ENCODE measurements around the gene LMO2.
"Not testable (repeated sequence)": the region's sequence is repeated elsewhere in the genome, so short reads cannot be mapped to it uniquely, and the experiment has no call there.

The LMO2 gene

DNA sequence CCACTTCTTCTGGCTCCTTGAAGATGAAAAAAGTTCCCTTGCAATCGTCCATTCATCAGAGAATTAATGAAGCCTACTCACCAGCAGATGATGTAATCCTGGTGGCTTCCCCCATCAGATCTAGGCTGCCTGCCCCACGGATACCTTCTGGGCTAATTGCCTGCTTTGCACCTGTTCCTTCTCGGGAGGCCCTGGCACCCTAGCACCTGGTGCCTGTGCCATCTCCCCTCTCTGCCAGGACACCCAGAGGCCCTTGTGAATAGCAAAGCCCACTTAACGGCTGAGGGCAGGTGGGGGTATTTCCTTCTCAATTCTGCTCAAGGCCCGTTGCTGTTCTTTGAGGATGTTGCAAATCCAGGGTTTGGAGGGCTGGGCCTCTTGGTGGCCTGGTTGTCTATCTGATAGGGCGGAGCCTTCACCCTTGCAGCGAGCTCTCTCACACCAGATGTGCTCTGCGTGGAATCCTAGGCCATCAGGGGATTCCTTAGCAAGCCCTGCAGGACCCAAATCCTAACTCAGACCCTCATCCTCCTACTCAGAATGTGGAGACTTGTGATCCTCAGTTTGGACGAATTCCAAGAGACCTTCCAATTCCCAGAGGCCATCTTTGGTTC lies at the start of gene LMO2:
LMO2 (minus strand) TSS at position 363 of the 614 bp plus-strand sequence. CDS start 22,360 bp downstream, outside the sequence.
- no peak for DNase-seq (ENCODE audit: low read depth, low spot score)

DNA sequence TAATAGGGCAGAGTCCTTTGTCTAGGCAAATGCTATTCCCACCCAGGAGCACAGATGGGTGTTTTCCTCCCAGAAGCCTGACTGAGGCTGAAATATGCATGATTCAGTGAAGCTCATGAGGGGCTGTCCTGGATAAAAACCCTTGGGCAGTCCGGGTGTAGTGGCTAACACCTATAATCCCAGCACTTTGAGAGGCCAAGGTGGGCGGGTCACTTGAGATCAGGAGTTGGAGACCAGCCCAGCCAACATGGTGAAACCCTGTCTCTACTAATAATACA lies 48.6 kb upstream of the LMO2 start:
- no peak for DNase-seq (ENCODE audit: low read depth, low spot score)

GRCh38 chr11:33936725-33937604 lies 45.1 kb upstream of the LMO2 start:
- DNase-seq (ENCODE audit: low read depth, low spot score) = no peak

DNA sequence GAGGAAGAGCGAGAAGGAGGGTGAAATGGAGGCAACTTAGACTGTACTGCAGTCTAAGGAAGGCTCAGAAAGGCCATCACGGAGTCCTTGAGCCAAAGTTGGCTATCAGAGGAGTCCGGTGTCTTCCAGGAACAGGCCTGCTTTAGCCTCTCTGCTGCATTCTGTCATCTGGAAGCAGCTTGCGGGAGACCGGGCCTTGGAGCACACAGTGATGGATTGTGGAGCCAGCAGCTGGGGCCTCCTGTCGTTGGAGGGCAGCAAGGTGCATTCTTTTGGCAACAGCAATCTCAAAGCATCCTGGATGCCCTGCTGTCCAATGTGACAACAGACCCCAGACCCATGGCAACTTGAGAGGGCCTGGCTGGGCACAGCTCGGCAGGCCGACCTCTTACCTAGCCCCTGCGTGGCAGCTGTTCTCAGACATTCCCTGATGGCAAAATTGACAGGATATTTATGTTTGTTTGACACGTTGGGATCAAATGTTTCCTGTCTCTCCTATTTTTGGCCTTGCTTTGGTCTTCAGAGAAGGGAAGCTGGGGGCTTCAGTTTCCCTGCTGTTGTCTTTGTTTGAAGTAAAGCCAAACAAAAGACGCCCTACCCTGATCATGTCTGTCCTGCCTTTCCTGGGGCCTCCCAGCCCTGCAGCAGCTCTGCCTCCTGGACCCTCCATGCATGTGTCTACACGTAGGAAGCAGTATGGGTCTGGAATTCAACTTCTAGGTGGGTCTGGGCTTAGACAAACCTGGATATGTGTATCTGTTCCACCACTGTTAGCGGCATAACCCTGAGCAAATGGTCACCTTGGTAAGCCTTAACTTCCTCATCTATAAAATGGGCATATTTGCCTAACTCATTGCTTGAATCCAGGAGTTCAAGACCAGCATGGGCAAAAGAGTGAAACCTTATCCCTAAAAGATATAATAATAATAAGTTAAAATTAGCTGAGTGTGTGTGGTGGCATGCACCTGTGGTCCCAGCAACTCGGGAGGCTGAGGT lies 43.9 kb upstream of the LMO2 start:
- DNase-seq (ENCODE audit: low read depth, low spot score) = no peak

DNA sequence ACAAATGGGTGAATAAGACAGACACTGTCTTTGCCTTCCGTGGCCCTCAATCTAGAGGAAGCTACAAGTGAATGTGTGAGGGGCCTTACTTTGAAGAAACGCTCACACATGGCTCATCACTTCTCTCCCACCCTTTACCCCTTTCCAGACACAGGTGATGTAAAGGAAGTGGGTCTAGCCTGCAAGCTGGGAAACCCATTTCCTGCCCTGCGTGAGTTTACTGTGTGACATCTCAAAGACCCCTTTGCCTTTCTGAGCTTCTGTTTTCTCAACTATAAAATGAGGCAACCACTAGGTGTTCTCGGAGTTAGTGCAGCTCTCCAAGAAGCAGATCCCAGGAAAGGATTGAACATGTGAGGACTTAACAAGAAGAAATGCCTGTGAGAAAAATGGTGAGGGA lies 43.1 kb upstream of the LMO2 start:
- no peak for DNase-seq (ENCODE audit: low read depth, low spot score)

DNA sequence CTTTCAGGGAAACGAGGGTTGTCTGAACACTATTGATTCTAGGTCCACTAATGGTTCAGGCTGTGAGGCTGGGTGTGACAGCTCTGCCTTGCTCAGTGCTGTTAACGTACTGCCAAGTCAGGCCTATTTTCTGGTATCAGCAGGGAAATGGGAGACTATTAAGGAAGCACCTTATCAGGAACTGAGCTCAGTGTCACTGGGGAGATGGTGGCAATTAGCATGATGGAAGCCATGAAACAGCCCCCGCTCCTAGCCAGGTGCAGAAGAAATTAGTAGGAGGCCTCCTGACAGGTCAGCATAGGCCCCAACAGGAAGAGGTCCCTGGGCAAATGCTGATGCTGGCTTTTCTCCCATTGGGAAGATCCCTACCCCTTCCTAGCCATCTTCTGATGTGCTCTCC lies 42.6 kb upstream of the LMO2 start:
- no peak for DNase-seq (ENCODE audit: low read depth, low spot score)

DNA sequence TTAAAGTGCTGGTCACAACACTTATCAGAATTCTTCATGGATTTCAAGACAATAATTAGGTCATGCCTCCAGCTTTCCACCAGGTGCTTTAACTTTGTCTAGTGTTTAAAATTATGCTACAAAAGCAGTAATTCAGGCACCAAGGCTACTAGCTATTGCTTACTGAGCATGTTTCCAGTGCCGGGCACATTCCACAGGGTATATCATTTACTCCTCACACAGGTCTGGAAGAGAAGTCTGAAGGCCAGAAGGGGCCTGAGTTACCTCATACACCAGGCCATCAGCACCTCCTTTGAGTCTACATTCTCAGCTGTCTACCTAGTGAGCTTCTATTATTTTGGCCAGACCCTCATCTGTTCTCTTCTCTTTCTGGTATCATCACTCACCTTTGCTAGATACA lies 41.7 kb upstream of the LMO2 start:
- no peak for DNase-seq (ENCODE audit: low read depth, low spot score)

DNA sequence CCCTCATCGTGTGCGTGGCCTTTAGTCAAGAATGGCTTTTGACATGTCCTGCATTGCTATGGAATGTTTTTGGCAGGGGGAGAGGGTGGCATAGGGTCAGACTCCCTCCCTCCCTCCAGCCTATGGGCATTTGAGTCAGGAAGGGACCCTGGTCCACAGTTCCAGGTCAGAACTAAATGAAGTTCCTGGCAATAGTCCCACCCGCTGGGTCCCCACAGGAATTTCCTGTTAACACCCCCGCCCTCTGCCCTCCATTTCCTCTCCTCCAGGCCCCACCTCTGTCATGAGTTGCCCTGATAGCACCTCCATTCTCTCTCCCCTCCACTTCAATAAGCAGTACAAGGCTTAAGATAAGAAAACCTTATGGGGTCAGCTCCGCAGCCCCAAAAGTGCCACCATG lies 40.8 kb upstream of the LMO2 start:
- no peak for DNase-seq (ENCODE audit: low read depth, low spot score)

DNA sequence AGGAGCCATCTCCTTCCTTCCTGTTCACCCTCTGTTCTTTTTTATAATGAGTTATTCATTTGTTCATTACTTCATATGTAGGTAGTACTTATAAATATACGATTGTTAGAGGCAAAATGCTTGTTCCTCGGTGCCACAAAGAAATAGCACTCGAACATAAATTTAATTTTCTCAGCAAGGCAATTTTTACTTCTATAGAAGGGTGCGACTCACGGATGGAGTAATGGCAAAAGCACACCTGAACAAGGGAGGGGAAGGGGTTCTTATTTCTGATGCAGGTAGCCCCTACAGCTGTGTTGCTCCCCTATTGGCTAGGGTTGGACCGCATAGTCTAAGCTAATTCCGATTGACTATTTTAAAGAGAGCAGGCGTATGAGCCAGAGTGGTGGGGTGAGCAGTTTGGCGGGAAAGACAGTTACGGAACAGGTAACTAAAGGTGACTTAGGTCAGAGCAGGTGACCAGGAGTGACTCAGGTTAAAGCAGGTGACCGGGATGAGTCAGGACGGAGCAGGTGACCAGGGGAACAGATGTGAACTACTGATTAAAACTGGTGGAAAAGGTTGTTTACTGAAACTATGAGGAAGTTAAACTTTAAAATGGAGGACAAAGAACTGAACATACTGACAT lies 40.0 kb upstream of the LMO2 start:
- not testable (repeated sequence) for DNase-seq (ENCODE audit: low read depth, low spot score)

DNA sequence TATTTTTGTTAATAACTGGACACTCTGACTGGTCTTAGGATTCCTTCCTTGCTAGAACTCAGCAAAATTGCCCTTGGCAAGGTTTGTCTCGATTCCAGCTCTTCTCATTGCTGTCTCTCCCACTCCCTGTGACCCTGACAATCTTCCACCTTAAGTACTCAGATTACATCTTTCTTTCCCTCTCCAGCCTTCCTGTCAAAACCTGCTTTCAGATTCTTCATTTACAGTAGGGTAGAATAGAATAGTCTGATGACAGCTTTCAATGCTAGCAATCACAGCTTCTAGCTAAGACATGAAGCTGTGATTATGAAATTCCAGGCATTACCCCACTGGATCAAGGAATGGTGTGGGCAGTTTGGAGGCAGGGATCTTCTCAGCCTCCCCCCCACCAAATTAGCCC lies 39.2 kb upstream of the LMO2 start:
- no peak for DNase-seq (ENCODE audit: low read depth, low spot score)

DNA sequence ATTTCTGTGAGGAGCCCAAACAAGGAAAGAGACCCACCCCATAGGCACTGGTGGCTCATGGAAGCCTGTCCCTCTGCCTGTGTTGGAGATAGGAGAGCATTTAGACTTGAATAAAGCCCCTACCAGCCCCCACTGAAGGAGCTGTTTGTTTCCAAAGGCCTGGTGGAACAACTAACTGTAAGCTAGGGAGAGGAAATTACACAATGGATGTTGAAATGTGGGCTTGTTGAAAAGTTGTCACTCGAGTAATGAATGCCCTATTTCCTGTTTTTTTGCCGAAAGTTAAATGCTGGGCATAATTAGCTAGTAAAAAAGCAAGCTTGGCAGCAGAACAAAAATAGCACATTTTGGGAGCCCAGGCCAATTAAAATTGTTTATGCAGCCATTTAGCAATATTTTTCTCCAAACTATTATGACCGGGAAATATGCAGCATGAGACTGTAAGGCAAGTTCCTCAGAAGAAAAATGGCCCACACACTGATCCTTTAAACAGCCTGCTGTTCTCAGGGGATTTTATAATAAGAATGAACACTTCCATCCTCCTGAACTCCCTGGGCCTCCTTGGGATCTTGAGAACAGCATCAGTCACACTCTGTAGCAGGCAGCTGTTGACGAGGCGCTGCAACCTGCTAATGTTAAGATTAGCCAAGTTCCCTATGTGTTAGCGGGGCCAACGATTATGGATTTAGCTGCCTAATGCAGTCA lies 38.6 kb upstream of the LMO2 start:
- DNase-seq (ENCODE audit: low read depth, low spot score) = no peak

DNA sequence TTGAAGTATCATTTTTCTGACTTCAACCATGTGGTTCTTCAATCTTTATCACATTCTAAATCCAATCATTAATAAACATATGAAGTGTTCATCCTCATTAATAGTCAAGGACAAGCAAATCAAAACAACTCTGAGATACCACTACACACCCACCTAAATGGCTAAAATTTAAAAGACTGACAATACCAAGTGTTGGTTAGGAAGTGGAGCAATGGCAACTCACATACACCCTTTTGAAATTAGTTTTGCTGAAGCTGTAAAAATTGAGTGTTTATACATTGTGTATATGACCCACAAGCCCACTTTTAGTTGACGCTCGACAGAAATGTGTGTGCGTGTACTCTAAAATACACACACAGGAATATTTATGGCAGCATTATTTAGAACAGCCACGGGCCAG lies 36.7 kb upstream of the LMO2 start:
- DNase-seq (ENCODE audit: low read depth, low spot score) = no peak

- no peak for DNase-seq (ENCODE audit: low read depth, low spot score)
Observed at GRCh38 chr11:33926671-33927552, 35.0 kb upstream of the LMO2 start.

- no peak for DNase-seq (ENCODE audit: low read depth, low spot score)
Observed at GRCh38 chr11:33924341-33924740, 32.5 kb upstream of the LMO2 start.

DNA sequence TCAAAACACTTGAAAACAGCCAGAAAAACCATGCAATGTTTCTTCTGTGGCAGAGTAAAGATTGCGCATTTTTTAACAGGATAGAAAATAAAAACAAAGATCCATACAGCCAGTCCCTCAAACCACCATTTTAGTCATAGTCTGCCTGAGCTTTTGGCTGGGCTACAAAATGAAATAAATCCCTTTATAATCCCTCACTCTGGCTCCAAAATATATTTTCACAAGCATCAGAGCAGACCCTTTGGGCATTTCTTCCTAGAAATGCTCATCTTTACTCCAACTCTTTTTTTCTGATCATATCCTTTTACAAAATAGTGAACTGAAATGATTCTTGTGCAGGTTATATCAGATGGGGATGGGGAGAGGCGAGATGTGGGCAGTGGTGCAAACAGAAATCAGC lies 31.8 kb upstream of the LMO2 start:
- no peak for DNase-seq (ENCODE audit: low read depth, low spot score)

DNA sequence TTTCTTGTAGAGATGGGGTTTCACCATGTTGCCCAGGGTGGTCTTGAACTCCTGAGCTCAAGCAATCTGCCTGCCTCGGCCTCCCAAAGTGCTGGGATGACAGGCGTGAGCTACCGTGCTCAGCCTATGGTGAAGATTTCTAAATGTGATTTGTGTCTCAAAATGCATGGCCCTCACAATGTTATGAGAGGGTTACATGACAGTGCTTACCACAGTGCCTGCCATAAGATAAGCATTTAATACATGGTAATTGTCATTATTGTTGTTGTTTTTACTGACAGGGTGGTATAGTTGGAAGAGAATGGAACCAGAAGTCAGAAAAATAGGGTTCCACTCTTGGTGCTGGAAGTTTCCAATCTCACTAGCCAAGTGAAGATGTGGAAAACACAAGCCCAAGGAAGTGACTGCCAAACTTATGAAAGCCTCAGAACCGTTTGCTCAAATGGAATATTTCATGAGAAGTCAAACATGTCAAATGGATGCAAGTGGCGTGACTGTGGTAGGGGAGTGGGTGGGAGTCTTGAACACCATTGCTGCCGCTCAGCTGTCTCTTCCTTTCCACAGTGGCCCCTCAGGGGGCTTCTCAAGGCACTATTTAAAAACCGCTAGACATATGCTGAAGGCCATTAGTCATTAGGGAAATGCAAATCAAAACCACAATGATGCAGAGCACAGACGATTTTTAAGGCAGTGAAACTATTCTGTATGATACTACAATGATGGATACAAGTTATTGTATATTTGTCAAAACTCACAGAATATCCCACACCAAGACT lies 29.1 kb upstream of the LMO2 start:
- no peak for DNase-seq (ENCODE audit: low read depth, low spot score)

GRCh38 chr11:33919645-33920044 lies 27.8 kb upstream of the LMO2 start:
- no peak for DNase-seq (ENCODE audit: low read depth, low spot score)

DNA sequence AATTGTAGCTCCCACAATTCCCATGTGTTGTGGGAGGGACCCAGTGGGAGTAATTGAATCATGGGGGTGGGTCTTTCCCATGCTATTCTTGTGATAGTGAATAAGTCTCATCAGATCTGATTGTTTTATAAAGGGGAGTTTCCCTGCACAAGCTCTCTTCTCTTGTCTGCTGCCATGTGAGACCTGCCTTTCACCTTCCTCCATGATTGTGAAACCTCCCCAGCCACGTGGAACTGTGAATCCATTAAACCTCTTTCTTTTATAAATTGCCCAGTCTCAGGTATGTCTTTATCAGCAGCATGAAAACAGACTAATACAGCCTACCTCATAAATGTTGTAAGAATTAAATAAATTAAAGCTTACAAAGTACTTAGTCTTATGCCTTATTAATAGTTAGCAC lies 25.5 kb upstream of the LMO2 start:
- DNase-seq (ENCODE audit: low read depth, low spot score) = not testable (repeated sequence)

DNA sequence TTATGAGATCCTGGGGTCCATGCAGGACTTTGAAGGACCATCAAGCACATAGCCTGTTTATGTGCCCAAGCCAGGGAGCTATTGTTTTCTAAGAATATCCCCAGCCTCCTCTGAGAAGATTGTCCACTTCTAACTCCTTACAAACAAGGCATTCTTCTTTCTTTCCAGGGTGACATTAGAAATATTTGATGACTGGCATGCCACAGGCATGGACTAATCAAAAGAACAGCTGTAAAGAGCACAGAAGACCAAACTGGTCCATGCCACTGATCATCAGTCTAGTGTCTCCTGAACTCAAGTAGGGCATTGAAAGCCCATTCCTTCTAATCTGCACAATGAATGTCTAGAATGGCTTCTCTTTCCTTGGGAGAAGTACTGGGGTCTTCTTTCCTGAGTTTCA lies 24.9 kb upstream of the LMO2 start:
- DNase-seq (ENCODE audit: low read depth, low spot score) = no peak

Measured in iPS DF 19.7 (cell line).